Osteocyte (in vitro differentiated cells): ENCODE data around the gene TMEM161A. TPM values are rescaled to one million over a fixed set of nuclear protein-coding genes. Genes with fewer than 3 reads are reported as not detected.
"Not testable (repeated sequence)": the region's sequence is repeated elsewhere in the genome, so short reads cannot be mapped to it uniquely, and the experiment has no call there.

Source experiments
- DNase-seq: peaks from one replicate; pipeline ENCODE4 v3.0.0; 2021; ENCODE audit warnings: mixed read lengths; ENCODE audit not compliant: unreplicated experiment; ENCODE audit errors: extremely low spot score
- H3K27ac Mint-ChIP-seq: one replicate; pipeline ENCODE4 v1.8.0; 2021; ENCODE audit warnings: mild to moderate bottlenecking, mixed read lengths; ENCODE audit not compliant: unreplicated experiment
- H3K27me3 Mint-ChIP-seq: one replicate; pipeline ENCODE4 v1.8.0; 2021; ENCODE audit warnings: mixed read lengths; ENCODE audit not compliant: unreplicated experiment
- H3K36me3 Mint-ChIP-seq: one replicate; pipeline ENCODE4 v1.8.0; 2021; ENCODE audit warnings: mixed read lengths; ENCODE audit not compliant: unreplicated experiment
- H3K4me1 Mint-ChIP-seq: one replicate; pipeline ENCODE4 v1.8.0; 2021; ENCODE audit warnings: mixed read lengths; ENCODE audit not compliant: unreplicated experiment
- H3K4me3 Mint-ChIP-seq: one replicate; pipeline ENCODE4 v1.8.0; 2021; ENCODE audit warnings: mild to moderate bottlenecking, moderate library complexity, mixed read lengths; ENCODE audit not compliant: unreplicated experiment
- H3K9me3 Mint-ChIP-seq: one replicate; pipeline ENCODE4 v1.8.0; 2021; ENCODE audit warnings: mixed read lengths; ENCODE audit not compliant: unreplicated experiment
- total RNA-seq: library from RNA; stranded (reverse); gene quantifications from 2 replicates; pipeline ENCODE4 v1.2.1, GENCODE V29; 2021
- TF ChIP-seq, protein P1 (sequence below): fragments of 200-600 bp; sonication (generic); IDR thresholded peaks from 2 replicates; pipeline ENCODE4 v1.5.0; 2021; ENCODE audit warnings: antibody characterized with exemption, mild to moderate bottlenecking, moderate library complexity

The TMEM161A gene
- total RNA-seq, 1 donor from 2014 or later, result 34.3 TPM

DNA sequence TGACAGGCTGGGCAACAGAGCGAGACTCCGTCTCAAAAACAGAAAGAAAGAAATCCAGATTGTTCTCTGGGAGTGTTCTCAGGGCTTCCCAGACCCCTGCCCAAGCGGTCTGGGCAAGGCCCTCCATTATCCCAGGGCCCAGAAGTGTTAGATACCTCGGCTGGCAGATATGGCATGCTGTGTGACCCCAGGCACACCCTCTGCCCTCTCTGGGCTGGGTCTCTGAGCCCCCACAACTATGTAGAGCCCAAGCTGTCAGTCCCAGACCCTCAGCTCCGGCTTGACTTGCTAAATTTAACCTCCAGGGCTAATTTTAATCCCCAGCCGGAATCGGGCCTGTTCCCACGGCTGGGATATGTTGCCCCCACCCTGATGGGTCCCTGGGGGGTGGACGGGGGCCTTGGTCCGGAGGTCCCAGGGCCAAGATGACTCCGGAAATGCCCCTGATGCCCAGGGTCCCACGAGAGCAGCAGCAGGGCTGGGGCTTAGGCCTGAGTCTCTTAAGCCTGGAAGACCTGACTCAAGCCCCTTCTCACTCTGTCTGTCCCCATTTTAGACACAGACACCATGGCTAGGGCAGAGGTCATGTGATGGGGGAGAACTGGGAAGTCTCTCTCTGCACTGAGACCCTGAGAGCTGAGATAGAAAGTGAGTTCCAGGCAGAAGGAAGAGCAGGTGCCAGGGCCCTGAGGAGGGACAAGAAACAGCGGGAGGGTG lies 14.5 kb upstream of the TMEM161A start:
- TF ChIP-seq, protein P1, sequence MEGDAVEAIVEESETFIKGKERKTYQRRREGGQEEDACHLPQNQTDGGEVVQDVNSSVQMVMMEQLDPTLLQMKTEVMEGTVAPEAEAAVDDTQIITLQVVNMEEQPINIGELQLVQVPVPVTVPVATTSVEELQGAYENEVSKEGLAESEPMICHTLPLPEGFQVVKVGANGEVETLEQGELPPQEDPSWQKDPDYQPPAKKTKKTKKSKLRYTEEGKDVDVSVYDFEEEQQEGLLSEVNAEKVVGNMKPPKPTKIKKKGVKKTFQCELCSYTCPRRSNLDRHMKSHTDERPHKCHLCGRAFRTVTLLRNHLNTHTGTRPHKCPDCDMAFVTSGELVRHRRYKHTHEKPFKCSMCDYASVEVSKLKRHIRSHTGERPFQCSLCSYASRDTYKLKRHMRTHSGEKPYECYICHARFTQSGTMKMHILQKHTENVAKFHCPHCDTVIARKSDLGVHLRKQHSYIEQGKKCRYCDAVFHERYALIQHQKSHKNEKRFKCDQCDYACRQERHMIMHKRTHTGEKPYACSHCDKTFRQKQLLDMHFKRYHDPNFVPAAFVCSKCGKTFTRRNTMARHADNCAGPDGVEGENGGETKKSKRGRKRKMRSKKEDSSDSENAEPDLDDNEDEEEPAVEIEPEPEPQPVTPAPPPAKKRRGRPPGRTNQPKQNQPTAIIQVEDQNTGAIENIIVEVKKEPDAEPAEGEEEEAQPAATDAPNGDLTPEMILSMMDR, result no peak
- Mint-ChIP-seq H3K4me3 (no peak overlapping the region), H3K36me3 (peaks cover 3% of the 10 kb centered on the region), H3K9me3 (no peaks in the 10 kb centered on the region), H3K27me3 (no peaks in the 10 kb centered on the region), H3K4me1 (no peaks in the 10 kb centered on the region), H3K27ac (no peak overlapping the region)
- DNase-seq, result no peak

DNA sequence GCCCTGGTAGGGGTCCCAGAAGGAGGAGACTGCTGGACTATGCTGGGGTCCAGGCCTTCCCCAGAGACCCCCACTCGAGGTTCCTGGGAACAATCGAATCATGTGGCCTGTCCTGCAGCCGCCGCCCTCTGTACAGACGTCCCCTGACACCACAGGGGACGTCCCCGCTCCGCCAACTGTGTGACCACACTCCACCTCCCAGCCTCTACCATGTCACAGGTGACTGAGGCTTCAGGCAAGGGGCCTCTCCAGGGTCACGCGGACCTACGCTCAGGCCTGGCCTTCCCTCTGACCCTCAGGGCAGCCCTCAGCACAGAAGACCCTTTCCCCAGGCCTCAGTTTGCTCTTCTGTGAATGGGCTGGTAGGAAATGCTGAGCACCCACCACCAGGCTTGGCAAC lies 13.1 kb upstream of the TMEM161A start:
- no peaks in the 10 kb centered on the region for H3K4me1 Mint-ChIP-seq
- TF ChIP-seq, protein P1, result no peak
- no peak for DNase-seq

GRCh38 chr19:19149435-19149834 lies 11.2 kb upstream of the TMEM161A start:
- Mint-ChIP-seq H3K27ac (no peak overlapping the region), H3K9me3 (no peaks in the 10 kb centered on the region), H3K27me3 (no peaks in the 10 kb centered on the region), H3K4me3 (no peak overlapping the region), H3K36me3 (no peaks in the 10 kb centered on the region), H3K4me1 (no peaks in the 10 kb centered on the region)
- no peak for DNase-seq
- TF ChIP-seq, protein P1, result no peak

More for the DNA sequence above, 13.1 kb upstream of the TMEM161A start:
- H3K27me3 Mint-ChIP-seq, result no peaks in the 10 kb centered on the region
- H3K36me3 Mint-ChIP-seq, result peaks cover 3% of the 10 kb centered on the region
- no peak overlapping the region for H3K4me3 Mint-ChIP-seq
- no peaks in the 10 kb centered on the region for H3K9me3 Mint-ChIP-seq
- no peak overlapping the region for H3K27ac Mint-ChIP-seq

DNA sequence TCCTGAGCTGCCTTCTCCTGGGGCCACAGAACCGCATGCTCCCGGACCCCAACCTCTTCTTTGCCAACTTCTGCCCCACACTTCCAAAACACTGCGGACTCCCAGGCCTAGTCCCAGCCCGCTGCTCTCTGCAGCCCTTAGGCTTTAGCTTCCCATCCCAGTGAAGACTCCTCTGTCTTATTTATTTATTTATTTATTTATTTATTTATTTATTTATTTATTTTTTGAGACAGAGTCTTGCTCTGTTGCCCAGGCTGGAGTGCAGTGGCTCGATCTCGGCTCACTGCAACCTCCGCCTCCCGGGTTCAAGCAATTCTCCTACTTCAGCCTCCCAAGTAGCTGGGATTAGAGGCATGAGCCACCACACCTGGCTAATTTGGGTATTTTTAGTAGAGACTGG lies 10.2 kb upstream of the TMEM161A start:
- H3K36me3 Mint-ChIP-seq, DNase-seq, H3K9me3 Mint-ChIP-seq, H3K27ac Mint-ChIP-seq, H3K4me3 Mint-ChIP-seq, H3K4me1 Mint-ChIP-seq, H3K27me3 Mint-ChIP-seq: not testable (repeated sequence)

DNA sequence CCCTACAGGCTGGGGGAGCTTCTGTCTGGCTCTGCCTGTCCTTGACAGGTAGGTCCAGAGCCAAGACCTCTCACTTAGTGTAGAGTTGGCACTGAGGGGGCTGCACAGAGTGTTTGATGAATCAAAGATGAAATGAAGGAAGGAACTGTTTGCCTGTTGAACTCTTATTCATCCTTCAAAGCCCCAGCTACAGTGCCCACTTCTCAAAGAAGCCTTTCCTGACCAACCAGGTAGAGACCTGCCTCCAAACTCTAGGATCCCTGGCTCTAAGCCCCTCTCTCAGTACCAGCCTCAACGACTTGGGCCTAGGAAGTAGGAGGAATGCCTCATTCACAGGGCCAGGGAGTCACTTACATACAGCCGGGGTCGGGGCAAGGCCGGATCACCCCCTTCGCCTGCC lies 9.1 kb upstream of the TMEM161A start:
- H3K9me3 Mint-ChIP-seq, result no peaks in the 10 kb centered on the region
- no peaks in the 10 kb centered on the region for H3K4me1 Mint-ChIP-seq
- H3K4me3 Mint-ChIP-seq, result no peak overlapping the region
- TF ChIP-seq, protein P1, result no peak
- no peaks in the 10 kb centered on the region for H3K27me3 Mint-ChIP-seq
- H3K36me3 Mint-ChIP-seq, result no peaks in the 10 kb centered on the region
- H3K27ac Mint-ChIP-seq, result no peak overlapping the region
- DNase-seq, result no peak
